AG04449 (cell line): Measurements from ENCODE around the gene SRGAP3.

Source experiments
- CTCF ChIA-PET: fragments of 350-600 bp; formaldehyde crosslinking; extraction: SDS; loops from one replicate; lab custom pipeline; 2021; ENCODE audit warnings: antibody characterized with exemption; lab: Yijun Ruan, JAX
- POLR2A ChIA-PET: fragments of 400-600, 350-600 bp; formaldehyde crosslinking; extraction: SDS; loops from one replicate; lab custom pipeline; 2020; ENCODE audit warnings: antibody characterized with exemption, inconsistent platforms; lab: Yijun Ruan, JAX
- DNase-seq: peaks from one replicate; pipeline ENCODE4 v3.0.0-alpha.2; 2010; ENCODE audit warnings: low read depth, low spot score
- H3K4me3 ChIP-seq: 2 replicates; pipeline ENCODE4 v1.5.1; 2011; ENCODE audit warnings: low read depth, mild to moderate bottlenecking, control low read depth, low read length
- TF ChIP-seq, protein P1 (sequence below): IDR thresholded peaks from one replicate; pipeline ENCODE4 v1.5.1; 2011; ENCODE audit warnings: mild to moderate bottlenecking, moderate library complexity, low read length, control low read depth, inconsistent platforms; ENCODE audit not compliant: insufficient read depth; ENCODE audit errors: missing control alignments

SRGAP3 gene

DNA sequence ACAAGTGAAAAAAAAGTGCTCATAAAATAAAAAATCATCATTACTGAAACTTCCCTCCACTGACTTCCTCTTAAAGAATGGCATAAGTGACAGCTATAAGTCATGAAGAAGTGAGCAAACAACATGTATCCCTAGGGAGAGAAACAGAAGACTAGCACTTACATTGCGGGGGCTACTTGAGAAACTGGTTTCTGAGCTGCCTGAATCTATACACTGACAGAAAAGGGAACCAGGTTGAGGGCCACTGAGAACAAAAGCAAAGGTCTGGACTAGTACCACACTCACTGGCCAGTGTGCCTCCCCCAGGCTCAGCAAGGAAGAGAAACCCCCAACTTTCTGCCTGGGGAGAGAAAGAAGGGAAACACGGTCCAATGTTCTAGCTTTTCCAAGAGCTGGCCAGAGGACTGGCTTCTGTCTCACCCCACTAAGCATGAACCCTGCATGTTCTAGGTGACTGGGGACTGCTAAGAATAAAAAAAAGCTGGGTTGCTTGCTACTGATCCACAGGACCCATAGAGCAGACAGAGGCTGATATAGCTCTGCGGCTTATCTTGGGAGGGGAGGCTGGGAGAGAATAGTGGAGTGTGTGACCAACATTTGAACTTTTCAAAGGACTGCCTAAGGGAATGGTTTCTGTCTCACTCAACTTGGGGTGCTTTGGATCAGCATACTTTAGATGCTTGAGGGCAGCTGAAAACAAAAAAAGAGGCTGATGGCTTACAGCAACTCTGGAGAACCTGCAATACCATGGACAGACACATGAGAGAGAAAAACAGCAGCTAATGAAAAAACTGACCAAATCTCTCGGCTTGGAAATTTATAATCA lies 294.3 kb downstream of the SRGAP3 start:
- DNase-seq, result peak; percentile 67
- TF ChIP-seq, protein P1, sequence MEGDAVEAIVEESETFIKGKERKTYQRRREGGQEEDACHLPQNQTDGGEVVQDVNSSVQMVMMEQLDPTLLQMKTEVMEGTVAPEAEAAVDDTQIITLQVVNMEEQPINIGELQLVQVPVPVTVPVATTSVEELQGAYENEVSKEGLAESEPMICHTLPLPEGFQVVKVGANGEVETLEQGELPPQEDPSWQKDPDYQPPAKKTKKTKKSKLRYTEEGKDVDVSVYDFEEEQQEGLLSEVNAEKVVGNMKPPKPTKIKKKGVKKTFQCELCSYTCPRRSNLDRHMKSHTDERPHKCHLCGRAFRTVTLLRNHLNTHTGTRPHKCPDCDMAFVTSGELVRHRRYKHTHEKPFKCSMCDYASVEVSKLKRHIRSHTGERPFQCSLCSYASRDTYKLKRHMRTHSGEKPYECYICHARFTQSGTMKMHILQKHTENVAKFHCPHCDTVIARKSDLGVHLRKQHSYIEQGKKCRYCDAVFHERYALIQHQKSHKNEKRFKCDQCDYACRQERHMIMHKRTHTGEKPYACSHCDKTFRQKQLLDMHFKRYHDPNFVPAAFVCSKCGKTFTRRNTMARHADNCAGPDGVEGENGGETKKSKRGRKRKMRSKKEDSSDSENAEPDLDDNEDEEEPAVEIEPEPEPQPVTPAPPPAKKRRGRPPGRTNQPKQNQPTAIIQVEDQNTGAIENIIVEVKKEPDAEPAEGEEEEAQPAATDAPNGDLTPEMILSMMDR, result no peak
- H3K4me3 ChIP-seq, result no peak overlapping the region
- POLR2A ChIA-PET, result interaction anchor here (0.7 kb wide), 1 partner anchor 199 kb away, joined by 3 read pairs; no protein-coding TSS in a partner anchor
- CTCF ChIA-PET, result interaction anchor here (0.8 to 1.8 kb wide), 11 partner anchors 8 to 348 kb away, joined by 3 to 7 read pairs (median 4); partner anchors contain the start of genes OXTR and RAD18

DNA sequence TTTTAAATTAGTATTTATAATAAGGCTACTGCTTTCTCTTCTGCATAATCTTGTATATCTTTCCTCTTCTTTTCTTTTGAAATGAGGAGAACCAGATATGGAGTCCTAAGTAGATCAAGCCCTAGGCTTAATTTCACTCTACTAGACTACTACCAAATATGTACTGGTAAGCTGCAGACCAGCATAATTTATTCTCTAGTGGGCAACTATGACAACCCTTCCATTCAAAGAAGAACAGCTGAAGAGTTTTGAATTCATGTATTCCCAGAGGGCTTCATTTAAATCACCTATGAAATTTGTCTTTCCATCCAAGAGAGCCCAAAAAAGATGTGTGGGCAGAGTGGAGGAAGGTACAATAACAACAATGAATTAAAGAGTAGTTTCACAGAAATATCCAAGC lies 296.1 kb downstream of the SRGAP3 start:
- POLR2A ChIA-PET, result interaction anchor here (0.5 kb wide), 1 partner anchor 104 kb away, joined by 3 read pairs; no protein-coding TSS in a partner anchor

DNA sequence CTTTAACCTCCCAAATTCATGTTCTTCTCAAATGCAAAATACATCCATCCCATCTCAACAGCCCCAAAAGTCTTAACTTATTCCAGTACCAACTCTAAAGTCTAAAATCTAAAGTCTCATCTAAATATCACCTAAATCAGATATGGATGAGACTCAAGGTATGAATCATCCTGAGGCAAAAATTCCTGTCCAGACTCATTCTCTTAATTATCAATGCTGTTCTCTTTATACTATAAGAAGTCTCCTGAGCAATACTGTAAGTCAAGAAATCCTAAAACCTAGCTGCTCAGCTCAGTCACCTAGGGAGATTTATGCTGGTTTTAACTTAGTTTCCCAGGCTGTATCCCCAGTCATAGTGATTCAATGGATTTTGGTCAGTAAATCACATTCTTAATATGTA lies 297.3 kb downstream of the SRGAP3 start:
- CTCF ChIA-PET, result interaction anchor here (1.2 to 2.6 kb wide), 2 partner anchors 50 to 182 kb away, joined by 4 to 10 read pairs; partner anchors contain the start of gene OXTR
- no peak overlapping the region for H3K4me3 ChIP-seq
- TF ChIP-seq, protein P1, result no peak
- DNase-seq, result no peak
- POLR2A ChIA-PET, result no interaction called here

More for the DNA sequence above, 296.1 kb downstream of the SRGAP3 start:
- TF ChIP-seq, protein P1, result no peak
- DNase-seq, result no peak
- H3K4me3 ChIP-seq, result no peak overlapping the region
- CTCF ChIA-PET, result interaction anchor here (1.5 kb wide), 1 partner anchor 184 kb away, joined by 6 read pairs; the partner anchor contains the start of gene OXTR

DNA sequence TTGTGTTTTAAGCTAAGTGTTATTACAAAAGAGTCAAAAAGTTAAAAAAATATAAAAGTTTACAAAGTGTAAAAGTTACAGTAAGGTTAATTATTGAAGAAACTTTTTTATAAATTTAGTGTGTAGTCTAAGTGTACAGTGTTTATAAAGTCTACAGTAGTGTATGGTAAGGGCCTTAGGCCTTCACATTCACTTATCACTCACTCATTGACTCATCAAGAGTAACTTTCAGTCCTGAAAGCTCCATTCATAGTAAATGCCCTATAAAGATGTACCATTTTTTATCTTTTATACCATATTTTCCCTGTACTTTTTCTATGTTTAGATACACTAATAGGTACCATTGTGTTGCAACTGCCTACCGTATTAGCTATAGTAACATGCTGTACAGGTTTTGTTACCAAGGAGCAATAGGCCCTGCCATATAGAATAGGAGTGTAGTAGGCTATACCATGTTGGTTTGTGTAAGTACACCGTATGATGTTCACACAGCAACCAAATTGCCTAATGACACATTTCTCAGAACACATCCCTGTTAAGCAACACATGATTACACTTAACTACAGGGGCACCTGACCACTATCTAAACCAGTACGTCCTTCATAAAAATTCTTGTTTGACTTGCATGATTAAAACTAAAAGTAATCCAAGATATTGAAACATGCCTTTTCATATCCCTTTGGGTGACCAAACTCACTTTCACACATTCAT lies 303.4 kb downstream of the SRGAP3 start:
- no peak for DNase-seq
- ChIA-PET POLR2A (interaction anchor here (0.5 kb wide), 1 partner anchor 52 kb away, joined by 3 read pairs; no protein-coding TSS in a partner anchor), CTCF (interaction anchor here (1.1 to 5.4 kb wide), 6 partner anchors 8 to 282 kb away, joined by 3 to 38 read pairs (median 5); partner anchors contain the start of gene OXTR)
- TF ChIP-seq, protein P1, result no peak
- no peak overlapping the region for H3K4me3 ChIP-seq

DNA sequence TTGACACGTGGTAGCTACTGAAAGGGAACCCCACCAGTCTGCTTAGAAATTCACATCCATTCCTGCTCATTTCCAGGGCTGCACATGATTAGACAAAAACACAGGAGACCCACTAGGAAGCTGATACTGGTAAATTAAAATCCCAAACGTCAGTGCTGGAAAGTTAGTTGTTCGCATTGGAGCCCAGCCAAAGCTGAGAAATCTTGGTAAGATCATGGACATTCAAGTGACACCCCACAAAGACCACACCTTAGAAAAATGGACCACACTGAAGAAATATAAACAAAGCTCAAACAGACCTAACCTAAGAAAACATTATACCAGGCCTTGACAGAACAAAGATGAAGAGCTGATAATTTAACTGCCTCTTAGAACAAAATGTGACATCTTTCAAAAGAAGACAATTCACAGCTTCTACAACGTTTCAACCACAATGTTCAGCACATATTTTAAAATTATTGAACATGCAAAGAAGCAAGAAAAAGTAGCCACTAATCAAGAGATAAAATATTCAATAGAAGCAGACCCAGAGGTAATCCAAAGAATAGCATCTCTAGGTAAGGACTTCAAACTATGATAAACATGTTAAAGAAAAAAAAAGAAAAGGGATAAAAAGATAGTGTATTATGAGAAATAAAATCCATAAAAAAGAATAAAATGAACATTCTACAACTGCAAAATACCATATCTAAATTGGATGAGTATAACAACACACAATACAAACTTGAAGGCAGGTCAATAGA lies 306.5 kb downstream of the SRGAP3 start:
- DNase-seq, result no peak
- TF ChIP-seq, protein P1, result no peak
- H3K4me3 ChIP-seq, result no peak overlapping the region
- CTCF ChIA-PET, result interaction anchor here (0.9 to 10.8 kb wide), 2 partner anchors 12 to 173 kb away, joined by 3 to 95 read pairs; partner anchors contain the start of gene OXTR
- POLR2A ChIA-PET, result no interaction called here
